ENCODE data around the gene CHST7. TPM values are rescaled to one million over a fixed set of nuclear protein-coding genes. Genes with fewer than 3 reads are reported as not detected.

The CHST7 gene
- total and polyA plus RNA-seq, 10 of the 15 experiments (the other 5 are each of a cell fraction or from before 2014, with no cell fraction given), result 0.58 to 11.0 (median 5.4) TPM

DNA sequence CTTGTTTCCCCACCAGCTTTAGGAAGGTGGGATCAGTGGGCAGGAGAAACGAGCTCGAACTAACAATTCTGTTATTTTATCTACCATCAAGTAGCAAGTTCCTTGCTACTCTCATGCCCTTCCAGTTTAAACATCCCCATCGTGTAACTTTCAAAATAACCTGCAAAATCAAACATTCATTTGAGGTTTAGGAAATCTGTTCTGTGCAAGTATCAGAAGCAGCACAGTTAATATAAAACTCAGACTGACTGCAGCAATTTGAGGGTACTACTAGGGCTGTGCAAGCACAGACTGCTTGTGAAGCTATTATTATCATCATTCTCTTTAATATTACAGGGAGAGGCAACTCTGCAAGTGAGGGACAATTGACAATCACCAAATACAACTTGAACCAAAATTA, 48.0 kb downstream of the CHST7 start:
- SMC1A ChIA-PET (ENCODE audit: uncharacterized antibody, unreplicated experiment), result interaction anchor here (0.8 to 1.3 kb wide), 3 partner anchors 8 to 59 kb away, joined by 3 read pairs; no protein-coding TSS in a partner anchor
- no TSS peak for BruUV-seq (replicated peaks)
- Histone ChIP-seq H3K27ac (ENCODE audit: control insufficient read depth, insufficient read depth) (no peak overlapping the region), H3K36me3 (ENCODE audit: control insufficient read depth in 2 of 2, insufficient read depth in 2 of 2, low read length in 1 of 2) (peaks cover 3 to 17% of the 10 kb centered on the region in 2 experiments), H3K9me3 (replicated peaks; ENCODE audit: control insufficient read depth, insufficient read depth, low read length) (peaks cover 10% of the 10 kb centered on the region; the same call in 2 of the 3 replicates), H3K4me3 (no peak overlapping the region), H4K20me1 (ENCODE audit: control insufficient read depth, insufficient read depth) (no peaks in the 10 kb centered on the region), H3K4me1 (ENCODE audit: control insufficient read depth, insufficient read depth, low read length) (peaks cover 2% of the 10 kb centered on the region; the same call in 1 of the 2 replicates), H3K9ac (ENCODE audit: control insufficient read depth, insufficient read depth, low read length) (no peak overlapping the region), H3K27me3 (replicated peaks in 1 of 2; ENCODE audit: control insufficient read depth in 2 of 2, insufficient read depth in 2 of 2, low read length in 1 of 2) (no peaks in the 10 kb centered on the region), H2AFZ (ENCODE audit: control insufficient read depth, low read depth, low read length) (no peak overlapping the region), H3K4me2 (ENCODE audit: control insufficient read depth, insufficient read depth) (no peak overlapping the region), H3K79me2 (ENCODE audit: control insufficient read depth, insufficient read depth, low read length) (no peaks in the 10 kb centered on the region)
- in situ Hi-C loops (cut with MboI) (no loop called here), intact Hi-C loops (cut with micrococcal nuclease; ENCODE audit: unreplicated experiment) (no loop called here)
- RAD21 ChIA-PET (ENCODE audit: unreplicated experiment), result interaction anchor here (0.9 kb wide), 1 partner anchor 8 kb away, joined by 4 read pairs; no protein-coding TSS in a partner anchor
- DNase-seq (ENCODE audit: low read depth, low spot score) (no peak), FAIRE-seq (no peak), ATAC-seq (no peak)
- POLR2A ChIA-PET, result interaction anchor here (0.5 to 1.4 kb wide), 4 partner anchors 22 to 75 kb away, joined by 3 to 5 read pairs (median 3); no protein-coding TSS in a partner anchor
- 63% methylated on average over 3 of the region's 3 CpGs for WGBS (ENCODE audit: insufficient coverage, insufficient replicate concordance, low lambda C conversion rate, missing lambda C conversion rate)
- TF ChIP-seq JUND (IDR thresholded peaks at IDR 0.05; ENCODE audit: low read depth, low read length) (no peak), KLF5 (IDR thresholded peaks at IDR 0.05; ENCODE audit: partially characterized antibody) (no peak), HDAC6 (IDR thresholded peaks at IDR 0.05; ENCODE audit: unreplicated experiment) (no peak), ELK1 (IDR thresholded peaks at IDR 0.05; ENCODE audit: low read depth, low read length) (no peak), MXI1 (IDR thresholded peaks at IDR 0.05; ENCODE audit: low read depth, low read length) (no peak), MTA2 (IDR thresholded peaks at IDR 0.05; ENCODE audit: low read depth) (no peak)
- CTCF ChIA-PET, result interaction anchor here (1.1 to 1.3 kb wide), 3 partner anchors 11 to 64 kb away, joined by 3 to 4 read pairs (median 4); no protein-coding TSS in a partner anchor

All from GM12878 (cell line).